Endothelial cell of umbilical vein (primary cell): ENCODE data around the gene ILF2.

Experiments
- POLR2AphosphoS5 ChIP-seq: IDR thresholded peaks from 2 replicates; pipeline ENCODE4 v1.6.1; 2012; ENCODE audit warnings: low read depth, mild to moderate bottlenecking, control low read depth, low read length, moderate library complexity; ENCODE audit not compliant: insufficient read depth
- TF ChIP-seq, protein P1 (sequence below), 2 donors: IDR thresholded peaks; 1 replicate in 1 of 2; 2 replicates in 1 of 2; pipeline ENCODE4 v1.5.1; 2011; ENCODE audit warnings: low read length in 2 of 2, mild to moderate bottlenecking in 2 of 2, moderate library complexity in 2 of 2, control low read depth in 1 of 2, inconsistent platforms in 1 of 2, low read depth in 1 of 2; ENCODE audit not compliant: insufficient read depth in 1 of 2; ENCODE audit errors: extremely low read depth in 1 of 2

DNA sequence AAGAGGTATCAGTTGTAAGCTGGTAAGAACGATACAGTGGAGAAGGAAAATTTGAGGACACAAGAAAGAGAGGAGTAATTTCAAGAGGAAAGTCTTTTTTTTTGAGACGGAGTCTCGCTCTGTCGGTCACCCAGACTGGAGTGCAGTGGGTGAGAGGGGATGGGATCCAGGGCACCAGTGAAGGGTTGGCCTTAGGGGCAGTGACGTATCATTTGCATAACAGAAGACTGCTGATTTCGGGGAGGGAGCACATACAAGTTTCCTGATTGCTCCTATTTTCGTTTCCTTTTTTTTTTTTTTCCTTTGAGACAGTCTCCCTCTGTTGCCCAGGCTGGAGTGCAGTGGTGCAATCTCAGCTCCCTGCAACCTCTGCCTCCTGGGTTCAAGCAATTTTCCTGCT is 47.7 kb downstream of the ILF2 start:
- TF ChIP-seq POLR2AphosphoS5: no peak
- TF ChIP-seq, protein P1, sequence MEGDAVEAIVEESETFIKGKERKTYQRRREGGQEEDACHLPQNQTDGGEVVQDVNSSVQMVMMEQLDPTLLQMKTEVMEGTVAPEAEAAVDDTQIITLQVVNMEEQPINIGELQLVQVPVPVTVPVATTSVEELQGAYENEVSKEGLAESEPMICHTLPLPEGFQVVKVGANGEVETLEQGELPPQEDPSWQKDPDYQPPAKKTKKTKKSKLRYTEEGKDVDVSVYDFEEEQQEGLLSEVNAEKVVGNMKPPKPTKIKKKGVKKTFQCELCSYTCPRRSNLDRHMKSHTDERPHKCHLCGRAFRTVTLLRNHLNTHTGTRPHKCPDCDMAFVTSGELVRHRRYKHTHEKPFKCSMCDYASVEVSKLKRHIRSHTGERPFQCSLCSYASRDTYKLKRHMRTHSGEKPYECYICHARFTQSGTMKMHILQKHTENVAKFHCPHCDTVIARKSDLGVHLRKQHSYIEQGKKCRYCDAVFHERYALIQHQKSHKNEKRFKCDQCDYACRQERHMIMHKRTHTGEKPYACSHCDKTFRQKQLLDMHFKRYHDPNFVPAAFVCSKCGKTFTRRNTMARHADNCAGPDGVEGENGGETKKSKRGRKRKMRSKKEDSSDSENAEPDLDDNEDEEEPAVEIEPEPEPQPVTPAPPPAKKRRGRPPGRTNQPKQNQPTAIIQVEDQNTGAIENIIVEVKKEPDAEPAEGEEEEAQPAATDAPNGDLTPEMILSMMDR (IDR thresholded peaks at IDR 0.05; ENCODE audit: extremely low read depth in 1 of 2, insufficient read depth in 1 of 2, low read depth in 1 of 2, low read length in 2 of 2): no peak
